HEK293T (cell line): Measurements from ENCODE around the gene SLC30A1.
A peak's percentile ranks its signal among the peaks of the same experiment; 100 is the strongest.

Experiments used
- CTCF ChIA-PET: fragments of 350-600 bp; formaldehyde crosslinking; extraction: SDS; loops from one replicate; lab custom pipeline; 2021; ENCODE audit warnings: antibody characterized with exemption, inconsistent platforms; lab: Yijun Ruan, JAX
- POLR2A ChIA-PET: fragments of 350-600 bp; formaldehyde crosslinking; extraction: SDS; loops from one replicate; lab custom pipeline; 2020; ENCODE audit warnings: antibody characterized with exemption, inconsistent platforms; lab: Yijun Ruan, JAX
- DNase-seq: peaks from one replicate; pipeline ENCODE4 v3.0.0; 2012; ENCODE audit warnings: mixed read lengths; ENCODE audit errors: extremely low spot score
- ARNT ChIP-seq: fragments of 450-650 bp; IDR thresholded peaks from 2 replicates; pipeline ENCODE4 v1.6.1; 2017; ENCODE audit warnings: mild to moderate bottlenecking
- BHLHE40 ChIP-seq: fragments of 450-650 bp; IDR thresholded peaks from 2 replicates; pipeline ENCODE4 v1.6.1; 2016; ENCODE audit warnings: mild to moderate bottlenecking, moderate library complexity, borderline replicate concordance
- CTBP1 ChIP-seq: fragments of 450-650 bp; IDR thresholded peaks from 2 replicates; pipeline ENCODE4 v1.6.1; 2016; ENCODE audit warnings: borderline replicate concordance
- ELF4 ChIP-seq: fragments of 450-650 bp; IDR thresholded peaks from 2 replicates; pipeline ENCODE4 v1.6.1; 2017; ENCODE audit warnings: antibody characterized with exemption
- FOXA1 ChIP-seq: fragments of 450-650 bp; IDR thresholded peaks from 2 replicates; pipeline ENCODE4 v1.6.1; 2016; ENCODE audit warnings: mild to moderate bottlenecking
- FOXK2 ChIP-seq: fragments of 450-650 bp; IDR thresholded peaks from 2 replicates; pipeline ENCODE4 v1.6.1; 2016; ENCODE audit warnings: mild to moderate bottlenecking
- FOXM1 ChIP-seq: fragments of 450-650 bp; IDR thresholded peaks from 2 replicates; pipeline ENCODE4 v1.6.1; 2017; ENCODE audit warnings: mild to moderate bottlenecking, borderline replicate concordance
- HDGF ChIP-seq: fragments of 450-650 bp; IDR thresholded peaks from 2 replicates; pipeline ENCODE4 v1.6.1; 2017; ENCODE audit warnings: antibody characterized with exemption, borderline replicate concordance
- L3MBTL2 ChIP-seq: fragments of 450-650 bp; conservative IDR thresholded peaks from 2 replicates; pipeline ENCODE4 v1.6.1; 2016; ENCODE audit warnings: mild to moderate bottlenecking
- LEF1 ChIP-seq: fragments of 450-650 bp; IDR thresholded peaks from 2 replicates; pipeline ENCODE4 v1.6.1; 2017; ENCODE audit warnings: mild to moderate bottlenecking, borderline replicate concordance
- NFRKB ChIP-seq: fragments of 450-650 bp; IDR thresholded peaks from 2 replicates; pipeline ENCODE4 v1.6.1; 2016; ENCODE audit warnings: mild to moderate bottlenecking, moderate library complexity
- PKNOX1 ChIP-seq: fragments of 450-650 bp; IDR thresholded peaks from 2 replicates; pipeline ENCODE4 v1.6.1; 2016
- SP1 ChIP-seq: fragments of 450-650 bp; IDR thresholded peaks from 2 replicates; pipeline ENCODE4 v1.6.1; 2017
- SUZ12 ChIP-seq: fragments of 450-650 bp; IDR thresholded peaks from 2 replicates; pipeline ENCODE4 v1.6.1; 2016; ENCODE audit warnings: mild to moderate bottlenecking
- TARDBP ChIP-seq: fragments of 450-650 bp; IDR thresholded peaks from 2 replicates; pipeline ENCODE4 v1.6.1; 2016
- ZNF384 ChIP-seq: fragments of 450-650 bp; IDR thresholded peaks from 2 replicates; pipeline ENCODE4 v1.6.1; 2016

The SLC30A1 gene

GRCh38 chr1:211601159-211601558 is 22.2 kb upstream of the SLC30A1 start:
- DNase-seq, result no peak
- no peak for TF ChIP-seq FOXA1
- no peak for TF ChIP-seq BHLHE40
- CTCF ChIA-PET, result no interaction called here
- POLR2A ChIA-PET, result interaction anchor here (0.6 kb wide), 1 partner anchor 13 kb away, joined by 3 read pairs; no protein-coding TSS in a partner anchor

GRCh38 chr1:211599250-211599649 is 20.3 kb upstream of the SLC30A1 start:
- ChIA-PET CTCF (no interaction called here), POLR2A (no interaction called here)
- TF ChIP-seq L3MBTL2 (no peak), SP1 (no peak), ARNT (no peak), FOXM1 (no peak), HDGF (no peak), FOXK2 (no peak), ELF4 (no peak), NFRKB (no peak), FOXA1 (no peak), LEF1 (no peak), BHLHE40 (no peak)
- no peak for DNase-seq

- ChIA-PET POLR2A (no interaction called here), CTCF (no interaction called here)
- no peak for DNase-seq
- TF ChIP-seq ARNT (no peak), FOXA1 (no peak), TARDBP (no peak), NFRKB (no peak), BHLHE40 (no peak), ELF4 (no peak), FOXM1 (no peak), FOXK2 (no peak), PKNOX1 (no peak), HDGF (no peak), ZNF384 (no peak), LEF1 (no peak)
Measured at GRCh38 chr1:211598514-211598913, 19.6 kb upstream of the SLC30A1 start.

GRCh38 chr1:211596418-211597181 is 17.6 kb upstream of the SLC30A1 start:
- CTCF ChIA-PET, result no interaction called here
- DNase-seq, result no peak
- TF ChIP-seq FOXK2, result no peak
- no peak for TF ChIP-seq ARNT
- no peak for TF ChIP-seq SUZ12
- TF ChIP-seq PKNOX1, result no peak
- no peak for TF ChIP-seq LEF1
- TF ChIP-seq BHLHE40, result no peak
- TF ChIP-seq TARDBP, result no peak
- TF ChIP-seq SP1, result no peak
- no peak for TF ChIP-seq FOXM1
- POLR2A ChIA-PET, result no interaction called here

GRCh38 chr1:211595419-211595818 is 16.5 kb upstream of the SLC30A1 start:
- no peak for DNase-seq
- ChIA-PET CTCF (no interaction called here), POLR2A (no interaction called here)
- TF ChIP-seq FOXM1 (no peak), FOXA1 (no peak), ARNT (no peak), ELF4 (no peak), BHLHE40 (no peak), L3MBTL2 (no peak), SUZ12 (no peak), FOXK2 (no peak), ZNF384 (no peak), HDGF (no peak)

GRCh38 chr1:211591980-211592493 is 13.1 kb upstream of the SLC30A1 start:
- TF ChIP-seq BHLHE40, result no peak
- no peak for TF ChIP-seq SP1
- no peak for TF ChIP-seq CTBP1
- TF ChIP-seq LEF1, result no peak
- TF ChIP-seq ZNF384, result no peak
- no peak for TF ChIP-seq ELF4
- TF ChIP-seq PKNOX1, result no peak
- no peak for TF ChIP-seq FOXA1
- no peak for TF ChIP-seq FOXM1
- TF ChIP-seq TARDBP, result no peak
- TF ChIP-seq FOXK2, result no peak
- no peak for TF ChIP-seq ARNT
- no peak for TF ChIP-seq L3MBTL2
- no peak for TF ChIP-seq SUZ12
- no peak for TF ChIP-seq HDGF
- no peak for TF ChIP-seq NFRKB
- CTCF ChIA-PET, result no interaction called here
- POLR2A ChIA-PET, result no interaction called here
- DNase-seq, result peak; percentile 36
